Mammary epithelial cell (primary cell): ENCODE data around the gene RUSC2.

Experiments
- EZH2 ChIP-seq: IDR thresholded peaks from 2 replicates; pipeline ENCODE4 v1.6.1; 2012; ENCODE audit warnings: low read length, inconsistent platforms, borderline replicate concordance
- TF ChIP-seq, protein P1 (sequence below), 2 donors: IDR thresholded peaks in 1 of 2; conservative IDR thresholded peaks in 1 of 2; 2 replicates each; pipeline ENCODE4 v1.5.1; 2011 to 2012; ENCODE audit warnings: inconsistent platforms in 2 of 2, low read length in 2 of 2, mild to moderate bottlenecking in 2 of 2, control low read depth in 1 of 2, low read depth in 1 of 2; ENCODE audit not compliant: insufficient read depth in 1 of 2; ENCODE audit errors: extremely low read depth in 1 of 2

DNA sequence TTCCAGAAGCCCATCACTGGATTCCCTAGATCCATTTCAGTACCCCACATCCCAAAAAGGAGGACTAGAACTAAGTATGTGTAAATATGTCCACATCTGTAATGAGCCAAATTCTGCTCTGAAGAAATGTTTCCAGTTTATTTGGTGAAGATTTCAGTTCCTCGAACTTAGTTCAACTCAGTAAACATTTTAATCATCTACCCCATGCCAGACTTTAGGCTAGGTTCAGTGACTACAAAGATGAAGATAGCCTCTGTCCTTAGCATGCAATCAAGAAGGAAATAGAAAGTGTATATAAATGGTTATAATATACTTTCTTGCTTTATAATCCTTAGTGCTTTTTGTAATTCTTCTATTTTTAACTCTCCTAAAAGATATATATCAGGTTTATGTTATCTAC is 21.5 kb downstream of the RUSC2 start:
- TF ChIP-seq, protein P1, sequence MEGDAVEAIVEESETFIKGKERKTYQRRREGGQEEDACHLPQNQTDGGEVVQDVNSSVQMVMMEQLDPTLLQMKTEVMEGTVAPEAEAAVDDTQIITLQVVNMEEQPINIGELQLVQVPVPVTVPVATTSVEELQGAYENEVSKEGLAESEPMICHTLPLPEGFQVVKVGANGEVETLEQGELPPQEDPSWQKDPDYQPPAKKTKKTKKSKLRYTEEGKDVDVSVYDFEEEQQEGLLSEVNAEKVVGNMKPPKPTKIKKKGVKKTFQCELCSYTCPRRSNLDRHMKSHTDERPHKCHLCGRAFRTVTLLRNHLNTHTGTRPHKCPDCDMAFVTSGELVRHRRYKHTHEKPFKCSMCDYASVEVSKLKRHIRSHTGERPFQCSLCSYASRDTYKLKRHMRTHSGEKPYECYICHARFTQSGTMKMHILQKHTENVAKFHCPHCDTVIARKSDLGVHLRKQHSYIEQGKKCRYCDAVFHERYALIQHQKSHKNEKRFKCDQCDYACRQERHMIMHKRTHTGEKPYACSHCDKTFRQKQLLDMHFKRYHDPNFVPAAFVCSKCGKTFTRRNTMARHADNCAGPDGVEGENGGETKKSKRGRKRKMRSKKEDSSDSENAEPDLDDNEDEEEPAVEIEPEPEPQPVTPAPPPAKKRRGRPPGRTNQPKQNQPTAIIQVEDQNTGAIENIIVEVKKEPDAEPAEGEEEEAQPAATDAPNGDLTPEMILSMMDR (conservative IDR thresholded peaks at IDR 0.05 in 1 of 2, IDR thresholded peaks at IDR 0.05 in 1 of 2; ENCODE audit: extremely low read depth in 1 of 2, insufficient read depth in 1 of 2, low read depth in 1 of 2, low read length in 2 of 2): no peak
- TF ChIP-seq EZH2: no peak
